ENCODE data around the gene ZFP57.

The ZFP57 gene

GRCh38 chr6:29726571-29727194 is 45.7 kb upstream of the ZFP57 start:
- TF ChIP-seq, protein P1, sequence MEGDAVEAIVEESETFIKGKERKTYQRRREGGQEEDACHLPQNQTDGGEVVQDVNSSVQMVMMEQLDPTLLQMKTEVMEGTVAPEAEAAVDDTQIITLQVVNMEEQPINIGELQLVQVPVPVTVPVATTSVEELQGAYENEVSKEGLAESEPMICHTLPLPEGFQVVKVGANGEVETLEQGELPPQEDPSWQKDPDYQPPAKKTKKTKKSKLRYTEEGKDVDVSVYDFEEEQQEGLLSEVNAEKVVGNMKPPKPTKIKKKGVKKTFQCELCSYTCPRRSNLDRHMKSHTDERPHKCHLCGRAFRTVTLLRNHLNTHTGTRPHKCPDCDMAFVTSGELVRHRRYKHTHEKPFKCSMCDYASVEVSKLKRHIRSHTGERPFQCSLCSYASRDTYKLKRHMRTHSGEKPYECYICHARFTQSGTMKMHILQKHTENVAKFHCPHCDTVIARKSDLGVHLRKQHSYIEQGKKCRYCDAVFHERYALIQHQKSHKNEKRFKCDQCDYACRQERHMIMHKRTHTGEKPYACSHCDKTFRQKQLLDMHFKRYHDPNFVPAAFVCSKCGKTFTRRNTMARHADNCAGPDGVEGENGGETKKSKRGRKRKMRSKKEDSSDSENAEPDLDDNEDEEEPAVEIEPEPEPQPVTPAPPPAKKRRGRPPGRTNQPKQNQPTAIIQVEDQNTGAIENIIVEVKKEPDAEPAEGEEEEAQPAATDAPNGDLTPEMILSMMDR (IDR thresholded peaks at IDR 0.05; ENCODE audit: low read depth, low read length, missing control alignments) = no peak
- no peak overlapping the region for H3K4me3 ChIP-seq (replicated peaks; ENCODE audit: low read depth, low read length)
- no peak for DNase-seq (ENCODE audit: extremely low read depth, low read depth)

DNA sequence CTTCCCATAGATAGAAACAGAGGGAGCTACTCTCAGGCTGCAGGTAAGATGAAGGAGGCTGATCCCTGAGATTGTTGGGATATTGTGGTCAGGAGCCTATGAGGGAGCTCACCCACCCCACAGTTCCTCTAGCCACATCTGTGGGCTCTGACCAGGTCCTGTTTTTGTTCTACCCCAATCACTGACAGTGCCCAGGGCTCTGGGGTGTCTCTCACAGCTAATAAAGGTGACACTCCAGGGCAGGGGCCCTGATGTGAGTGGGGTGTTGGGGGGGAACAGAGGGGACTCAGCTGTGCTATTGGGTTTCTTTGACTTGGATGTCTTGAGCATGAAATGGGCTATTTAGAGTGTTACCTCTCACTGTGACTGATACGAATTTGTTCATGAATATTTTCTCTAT is 45.0 kb upstream of the ZFP57 start:
- DNase-seq (ENCODE audit: extremely low read depth, low read depth) = no peak
- TF ChIP-seq, protein P1 (IDR thresholded peaks at IDR 0.05; ENCODE audit: low read depth, low read length, missing control alignments) = no peak
- H3K4me3 ChIP-seq (replicated peaks; ENCODE audit: low read depth, low read length) = no peak overlapping the region

DNA sequence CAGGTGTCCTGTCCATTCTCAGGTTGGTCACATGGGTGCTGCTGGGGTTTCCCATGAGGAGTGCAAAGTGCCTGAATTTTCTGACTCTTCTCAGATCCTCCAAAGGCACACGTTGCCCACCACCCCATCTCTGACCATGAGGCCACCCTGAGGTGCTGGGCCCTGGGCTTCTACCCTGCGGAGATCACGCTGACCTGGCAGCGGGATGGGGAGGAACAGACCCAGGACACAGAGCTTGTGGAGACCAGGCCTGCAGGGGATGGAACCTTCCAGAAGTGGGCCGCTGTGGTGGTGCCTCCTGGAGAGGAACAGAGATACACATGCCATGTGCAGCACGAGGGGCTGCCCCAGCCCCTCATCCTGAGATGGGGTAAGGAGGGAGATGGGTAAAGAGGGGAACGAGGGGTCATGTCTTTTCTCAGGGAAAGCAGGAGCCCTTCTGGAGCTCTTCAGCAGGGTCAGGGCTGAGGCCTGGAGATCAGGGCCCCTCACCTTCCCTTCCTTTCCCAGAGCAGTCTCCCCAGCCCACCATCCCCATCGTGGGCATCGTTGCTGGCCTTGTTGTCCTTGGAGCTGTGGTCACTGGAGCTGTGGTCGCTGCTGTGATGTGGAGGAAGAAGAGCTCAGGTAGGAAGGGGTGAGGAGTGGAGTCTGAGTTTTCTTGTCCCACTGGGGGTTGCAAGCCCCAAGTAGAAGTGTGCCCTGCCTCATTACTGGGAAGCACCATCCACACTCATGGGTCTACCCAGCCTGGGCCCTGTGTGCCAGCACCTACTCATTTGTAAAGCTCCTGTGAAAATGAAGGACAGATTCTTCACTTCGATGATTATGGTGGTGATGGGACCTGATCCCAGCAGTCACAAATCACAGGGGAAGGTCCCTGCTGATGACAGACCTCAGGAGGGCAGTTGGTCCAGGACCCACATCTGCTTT is 44.3 kb upstream of the ZFP57 start:
- TF ChIP-seq, protein P1 (IDR thresholded peaks at IDR 0.05; ENCODE audit: low read depth, low read length, missing control alignments) = no peak
- H3K4me3 ChIP-seq (replicated peaks; ENCODE audit: low read depth, low read length) = no peak overlapping the region
- no peak for DNase-seq (ENCODE audit: extremely low read depth, low read depth)

GRCh38 chr6:29723666-29724588 is 43.0 kb upstream of the ZFP57 start:
- no peak for DNase-seq (ENCODE audit: extremely low read depth, low read depth)
- TF ChIP-seq, protein P1 (IDR thresholded peaks at IDR 0.05; ENCODE audit: low read depth, low read length, missing control alignments) = no peak

DNA sequence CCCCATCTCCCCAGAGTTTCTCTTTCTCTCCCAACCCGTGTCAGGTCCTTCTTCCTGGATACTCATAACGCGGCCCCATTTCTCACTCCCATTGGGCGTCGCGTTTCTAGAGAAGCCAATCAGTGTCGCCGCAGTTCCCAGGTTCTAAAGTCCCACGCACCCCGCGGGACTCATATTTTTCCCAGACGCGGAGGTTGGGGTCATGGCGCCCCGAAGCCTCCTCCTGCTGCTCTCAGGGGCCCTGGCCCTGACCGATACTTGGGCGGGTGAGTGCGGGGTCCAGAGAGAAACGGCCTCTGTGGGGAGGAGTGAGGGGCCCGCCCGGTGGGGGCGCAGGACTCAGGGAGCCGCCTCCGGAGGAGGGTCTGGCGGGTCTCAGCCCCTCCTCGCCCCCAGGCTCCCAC is 42.3 kb upstream of the ZFP57 start, which contains the start of gene HLA-F:
Gene HLA-F (plus strand): TSS at position 173 of the 404 bp plus-strand sequence. CDS start 30 bp downstream, at position 203.
- TF ChIP-seq, protein P1 (IDR thresholded peaks at IDR 0.05; ENCODE audit: low read depth, low read length, missing control alignments) = no peak
- H3K4me3 ChIP-seq (replicated peaks; ENCODE audit: low read depth, low read length) = peak within 1 kb of the TSS; percentile 38
- no peak for DNase-seq (ENCODE audit: extremely low read depth, low read depth)

More at GRCh38 chr6:29723666-29724588, 43.0 kb upstream of the ZFP57 start:
- H3K4me3 ChIP-seq (replicated peaks; ENCODE audit: low read depth, low read length) = peak overlapping the region; percentile 38

DNA sequence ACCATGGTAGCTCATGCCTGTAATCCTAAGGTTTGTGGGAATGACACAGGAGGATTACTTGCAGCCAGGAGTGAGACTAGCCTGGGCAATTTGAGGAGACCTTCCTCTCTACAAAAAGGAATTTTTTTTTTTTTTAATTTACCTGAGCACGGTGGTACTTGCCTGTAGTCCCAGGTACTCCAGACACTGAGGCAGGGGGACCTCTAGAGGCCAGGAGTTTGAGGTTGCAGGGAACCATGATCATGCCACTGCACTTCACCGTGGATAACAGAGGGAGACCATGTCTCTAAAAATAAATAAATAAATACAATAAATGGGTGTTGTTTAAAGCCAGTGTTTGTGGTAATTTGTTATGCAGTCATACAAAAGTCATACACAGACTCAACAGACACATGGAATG is 39.9 kb upstream of the ZFP57 start:
- DNase-seq (ENCODE audit: extremely low read depth, low read depth) = no peak
- no peak overlapping the region for H3K4me3 ChIP-seq (replicated peaks; ENCODE audit: low read depth, low read length)
- TF ChIP-seq, protein P1 (IDR thresholded peaks at IDR 0.05; ENCODE audit: low read depth, low read length, missing control alignments) = no peak
